Measurements from ENCODE around the gene SMIM26.

- TF ChIP-seq, protein P1, sequence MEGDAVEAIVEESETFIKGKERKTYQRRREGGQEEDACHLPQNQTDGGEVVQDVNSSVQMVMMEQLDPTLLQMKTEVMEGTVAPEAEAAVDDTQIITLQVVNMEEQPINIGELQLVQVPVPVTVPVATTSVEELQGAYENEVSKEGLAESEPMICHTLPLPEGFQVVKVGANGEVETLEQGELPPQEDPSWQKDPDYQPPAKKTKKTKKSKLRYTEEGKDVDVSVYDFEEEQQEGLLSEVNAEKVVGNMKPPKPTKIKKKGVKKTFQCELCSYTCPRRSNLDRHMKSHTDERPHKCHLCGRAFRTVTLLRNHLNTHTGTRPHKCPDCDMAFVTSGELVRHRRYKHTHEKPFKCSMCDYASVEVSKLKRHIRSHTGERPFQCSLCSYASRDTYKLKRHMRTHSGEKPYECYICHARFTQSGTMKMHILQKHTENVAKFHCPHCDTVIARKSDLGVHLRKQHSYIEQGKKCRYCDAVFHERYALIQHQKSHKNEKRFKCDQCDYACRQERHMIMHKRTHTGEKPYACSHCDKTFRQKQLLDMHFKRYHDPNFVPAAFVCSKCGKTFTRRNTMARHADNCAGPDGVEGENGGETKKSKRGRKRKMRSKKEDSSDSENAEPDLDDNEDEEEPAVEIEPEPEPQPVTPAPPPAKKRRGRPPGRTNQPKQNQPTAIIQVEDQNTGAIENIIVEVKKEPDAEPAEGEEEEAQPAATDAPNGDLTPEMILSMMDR (IDR thresholded peaks at IDR 0.05) = no peak
- TF ChIP-seq ZFX (IDR thresholded peaks at IDR 0.05; ENCODE audit: borderline replicate concordance) = no peak
Observed at GRCh38 chr20:18527836-18528235, 39.4 kb upstream of the SMIM26 start.
